Stimulated activated CD8-positive, alpha-beta memory T cell treated with anti-CD3 and anti-CD28 coated beads, Interleukin-15, amount 100 ng/mL, for 1 hour (primary cell): ENCODE data around the gene DGKH.
A peak's percentile ranks its signal among the peaks of the same experiment; 100 is the strongest.
"Not testable (repeated sequence)": the region's sequence is repeated elsewhere in the genome, so short reads cannot be mapped to it uniquely, and the experiment has no call there.

Experiments
- DNase-seq: peaks from one replicate; pipeline ENCODE4 v3.0.0-alpha.2; 2020; ENCODE audit warnings: low read depth

Gene DGKH

GRCh38 chr13:42110410-42111155 is 62.1 kb downstream of the DGKH start:
- peak; percentile 16 for DNase-seq

GRCh38 chr13:42112864-42113263 is 64.4 kb downstream of the DGKH start:
- no peak for DNase-seq

- no peak for DNase-seq
Measured at GRCh38 chr13:42113478-42113877, 65.0 kb downstream of the DGKH start.

GRCh38 chr13:42114278-42114677 is 65.8 kb downstream of the DGKH start:
- DNase-seq, result no peak

GRCh38 chr13:42114912-42115311 is 66.5 kb downstream of the DGKH start:
- DNase-seq, result no peak

- no peak for DNase-seq
Measured at GRCh38 chr13:42116225-42116624, 67.8 kb downstream of the DGKH start.

GRCh38 chr13:42119041-42119440 is 70.6 kb downstream of the DGKH start:
- DNase-seq, result no peak

GRCh38 chr13:42119875-42120274 is 71.4 kb downstream of the DGKH start:
- DNase-seq, result no peak

GRCh38 chr13:42123600-42123999 is 75.2 kb downstream of the DGKH start:
- no peak for DNase-seq

GRCh38 chr13:42125046-42125445 is 76.6 kb downstream of the DGKH start:
- DNase-seq, result no peak

- DNase-seq, result no peak
Measured at GRCh38 chr13:42127047-42127446, 78.6 kb downstream of the DGKH start.

- no peak for DNase-seq
Measured at GRCh38 chr13:42129033-42129432, 80.6 kb downstream of the DGKH start.

GRCh38 chr13:42136518-42136917 is 88.1 kb downstream of the DGKH start:
- DNase-seq, result no peak

GRCh38 chr13:42137856-42138537 is 89.5 kb downstream of the DGKH start:
- no peak for DNase-seq

GRCh38 chr13:42140494-42140893 is 92.0 kb downstream of the DGKH start:
- no peak for DNase-seq

GRCh38 chr13:42141052-42141451 is 92.6 kb downstream of the DGKH start:
- DNase-seq, result not testable (repeated sequence)

GRCh38 chr13:42146359-42146758 is 97.9 kb downstream of the DGKH start:
- no peak for DNase-seq

- no peak for DNase-seq
Measured at GRCh38 chr13:42148538-42148937, 100.1 kb downstream of the DGKH start.

- no peak for DNase-seq
Measured at GRCh38 chr13:42149136-42149535, 100.7 kb downstream of the DGKH start.

GRCh38 chr13:42151781-42152180 is 103.3 kb downstream of the DGKH start:
- DNase-seq, result no peak

GRCh38 chr13:42152495-42152894 is 104.0 kb downstream of the DGKH start:
- DNase-seq, result no peak

- DNase-seq, result no peak
Measured at GRCh38 chr13:42153199-42154113, 105.0 kb downstream of the DGKH start.

GRCh38 chr13:42155251-42155650 is 106.8 kb downstream of the DGKH start:
- DNase-seq, result no peak
